Metanephros (tissue), 1 donor: Measurements from ENCODE around the gene EDN3. TPM values are rescaled to one million over a fixed set of nuclear protein-coding genes. Genes with fewer than 3 reads are reported as not detected.

Experiments used
- total RNA-seq: library from RNA; depleted of rRNA; stranded (reverse); fragments of >200 nt; gene quantifications from one replicate; pipeline ENCODE4 v1.2.3, GENCODE V29; 2014

Gene EDN3
- 6.8 TPM for total RNA-seq

GRCh38 chr20:59300333-59301081, at the start of gene EDN3:
TSS of gene EDN3 (plus strand) at chr20:59300611. CDS start at chr20:59300813, 202 bp downstream.

Other genes with a start within 250 kb of the EDN3 start
- 0.35 TPM for gene ZNF831, start 136.8 kb upstream of the EDN3 start, total RNA-seq